ENCODE results near the gene KLHL36.

Gene KLHL36

DNA sequence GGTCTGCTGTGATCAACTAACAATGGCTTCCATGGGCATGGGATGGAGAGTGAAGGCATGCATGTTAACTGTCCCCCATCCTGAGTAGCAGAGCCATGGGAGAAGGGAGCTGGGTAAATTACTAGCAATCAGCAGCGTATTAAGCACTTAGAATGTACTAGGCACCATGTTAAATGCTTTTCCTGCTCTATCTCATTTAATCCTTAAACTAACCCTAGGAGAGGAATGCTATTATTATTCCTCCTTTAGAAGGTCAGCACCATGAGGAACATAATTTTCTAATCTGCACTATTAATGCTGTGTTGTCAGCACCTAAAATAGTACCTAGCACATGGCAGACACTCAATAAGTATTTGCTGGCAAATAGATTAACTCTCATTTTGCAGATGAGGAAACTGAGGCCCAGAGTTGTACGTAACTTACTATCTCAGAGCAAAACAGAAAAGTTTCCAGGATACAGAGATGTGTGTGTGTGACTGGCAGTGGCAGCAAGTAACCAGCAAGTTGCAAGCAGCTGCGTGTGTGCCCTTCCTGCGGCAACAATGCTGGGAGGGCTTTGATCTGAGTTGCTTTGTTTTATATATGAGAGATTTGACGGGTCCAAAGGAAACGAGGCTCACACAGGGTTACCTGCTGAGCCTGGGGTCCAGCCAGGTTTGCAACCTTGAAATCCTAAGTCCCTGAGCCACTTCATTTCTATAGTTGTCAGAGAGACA lies 6.5 kb upstream of the KLHL36 start:
- no peak for DNase-seq (ENCODE audit: low read depth, low spot score)

DNA sequence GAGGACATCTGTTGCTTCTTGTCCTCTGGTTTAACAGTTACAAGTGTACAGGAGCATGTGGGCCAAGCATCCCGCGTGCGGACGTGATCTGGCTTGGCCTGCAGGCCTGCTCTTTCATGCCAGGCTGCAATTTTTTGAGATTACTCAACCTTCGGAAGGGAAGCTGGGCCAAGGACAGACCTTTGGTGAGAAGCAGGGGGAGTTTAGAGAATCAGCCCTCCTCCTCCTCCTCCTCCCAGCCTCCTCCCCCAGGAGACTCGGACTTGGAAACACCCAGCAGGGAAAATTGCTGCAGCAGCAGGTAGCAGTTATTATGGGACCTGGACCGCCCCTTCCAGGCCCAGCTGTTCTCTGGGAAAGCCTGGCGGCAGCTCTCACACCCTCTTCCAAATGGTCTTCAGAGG lies 5.1 kb upstream of the KLHL36 start:
- DNase-seq (ENCODE audit: low read depth, low spot score): peak; percentile 91

DNA sequence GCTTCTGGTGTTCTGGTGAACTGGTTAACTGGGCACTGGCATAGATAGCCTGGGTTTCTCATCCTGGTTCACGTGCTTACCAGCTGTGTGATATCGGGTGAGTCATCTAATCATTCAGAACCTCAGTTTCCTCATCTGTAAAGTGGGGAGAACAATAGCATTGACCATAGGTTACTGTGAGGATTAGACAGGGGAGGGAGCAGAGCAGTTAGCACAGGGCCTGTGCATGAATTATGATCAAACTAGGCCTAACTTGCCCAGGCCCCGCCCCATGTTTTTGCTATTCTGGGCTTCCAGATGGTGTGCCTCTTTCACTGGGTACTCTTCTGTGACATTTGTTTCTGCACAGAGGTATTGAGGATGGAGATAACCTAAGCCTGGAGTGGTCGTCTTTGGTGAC lies 4.6 kb upstream of the KLHL36 start:
- no peak for DNase-seq (ENCODE audit: low read depth, low spot score)

DNA sequence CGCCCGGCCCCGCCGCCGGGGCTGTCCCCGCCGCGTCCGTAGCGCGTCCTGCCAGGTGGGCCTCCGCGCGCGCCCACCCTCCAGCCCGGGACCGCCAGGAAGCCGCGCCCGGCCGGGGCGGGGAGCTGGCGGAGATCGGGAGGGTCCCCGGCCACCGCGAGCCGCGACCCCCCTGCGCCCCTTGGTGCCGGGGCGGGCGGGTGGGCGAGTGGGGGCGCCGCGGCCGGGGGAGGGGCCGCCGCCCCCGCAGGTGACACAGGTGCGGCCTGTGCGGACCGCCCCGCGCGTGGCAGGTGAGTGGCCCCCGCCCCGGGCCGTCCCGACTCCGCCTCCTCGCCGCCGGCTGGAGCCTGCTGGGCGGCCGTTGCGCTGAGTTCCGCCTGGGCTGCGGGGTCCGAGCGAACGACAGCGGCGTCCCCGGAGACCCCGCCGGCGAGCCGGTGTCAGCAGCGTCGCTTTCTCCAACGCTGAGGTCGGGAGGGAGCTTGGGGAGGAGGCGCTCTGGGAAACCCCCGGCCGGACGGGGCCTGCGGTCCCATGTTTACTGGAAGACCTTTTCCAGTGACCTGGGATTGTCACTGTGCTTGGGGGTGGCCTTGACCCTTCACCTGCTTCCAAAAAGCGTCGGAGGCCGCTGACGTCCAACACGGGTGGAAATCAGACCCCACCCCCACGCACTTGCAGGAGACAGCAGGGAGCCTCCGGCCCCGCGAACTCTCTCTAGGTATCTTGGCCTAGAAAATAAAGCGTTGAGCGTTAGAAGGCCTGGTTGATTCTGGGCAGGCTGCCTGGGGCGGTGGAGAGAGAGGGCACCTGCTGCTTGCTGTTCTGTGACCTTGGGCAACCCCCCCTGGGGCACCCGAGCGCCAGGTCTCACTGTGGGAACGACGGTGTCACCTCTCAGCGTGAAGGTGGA lies 542 bp downstream of the KLHL36 start:
- DNase-seq (ENCODE audit: low read depth, low spot score): peak; percentile 35

DNA sequence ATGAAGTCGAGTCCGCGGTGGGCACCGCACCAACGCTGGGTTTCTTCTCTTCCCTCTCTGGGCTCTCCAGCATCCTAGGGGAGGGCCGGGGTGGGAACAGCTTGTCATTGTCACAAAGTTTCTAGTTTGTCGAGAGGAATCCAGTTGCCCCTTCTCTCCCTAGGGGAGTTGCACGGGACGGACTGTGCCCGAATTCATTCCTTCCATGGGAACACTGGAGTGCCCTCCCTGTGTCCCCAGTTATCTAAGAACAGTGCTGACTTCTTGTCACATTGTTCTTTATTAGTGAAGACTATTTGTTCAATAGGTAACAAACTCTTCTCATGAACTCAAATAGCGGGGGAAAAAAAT lies 1.2 kb downstream of the KLHL36 start:
- DNase-seq (ENCODE audit: low read depth, low spot score): no peak

DNA sequence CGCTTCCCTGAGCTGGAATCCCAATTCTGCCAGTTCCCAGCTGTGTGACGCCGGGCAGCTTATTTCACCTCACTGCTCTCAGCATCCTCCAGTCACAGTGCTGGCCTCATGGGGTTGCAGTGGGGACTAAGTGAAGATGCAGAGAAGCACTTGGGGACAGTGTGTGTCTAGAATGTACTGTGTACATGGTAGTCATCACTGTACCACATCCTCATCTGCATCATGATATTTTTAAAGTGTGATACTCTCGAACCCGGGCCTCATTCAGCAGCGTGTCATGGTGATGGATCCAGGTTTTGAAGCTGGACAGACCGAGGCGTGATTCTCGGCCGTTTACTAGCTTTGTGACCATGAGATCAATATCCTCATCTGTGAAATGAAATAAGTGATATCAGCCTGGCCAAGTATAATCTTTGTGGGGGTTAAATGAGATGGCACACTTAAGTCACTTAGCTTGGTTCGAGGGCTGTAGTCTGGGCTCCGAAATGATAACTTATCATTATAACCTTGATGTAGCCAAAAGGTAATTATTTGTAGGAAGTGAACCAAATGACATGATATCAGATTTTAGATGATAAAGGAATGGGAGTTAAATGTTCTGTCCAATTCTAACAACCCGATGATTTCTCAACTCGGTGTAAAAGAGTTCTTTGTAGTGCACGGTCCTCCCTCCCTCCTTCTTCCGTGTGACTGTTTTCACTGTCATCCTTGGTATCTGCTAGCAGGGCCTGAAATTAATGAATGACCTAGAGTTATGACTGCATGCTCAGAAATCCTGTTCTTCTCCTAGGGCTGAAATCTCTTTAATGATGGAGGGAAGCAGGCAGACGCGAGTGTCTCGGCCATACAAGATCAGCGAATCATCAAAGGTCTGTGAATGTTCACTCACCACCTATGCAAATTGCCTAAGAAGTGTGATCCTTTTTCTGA lies 2.0 kb downstream of the KLHL36 start:
- peak; percentile 51 for DNase-seq (ENCODE audit: low read depth, low spot score)

DNA sequence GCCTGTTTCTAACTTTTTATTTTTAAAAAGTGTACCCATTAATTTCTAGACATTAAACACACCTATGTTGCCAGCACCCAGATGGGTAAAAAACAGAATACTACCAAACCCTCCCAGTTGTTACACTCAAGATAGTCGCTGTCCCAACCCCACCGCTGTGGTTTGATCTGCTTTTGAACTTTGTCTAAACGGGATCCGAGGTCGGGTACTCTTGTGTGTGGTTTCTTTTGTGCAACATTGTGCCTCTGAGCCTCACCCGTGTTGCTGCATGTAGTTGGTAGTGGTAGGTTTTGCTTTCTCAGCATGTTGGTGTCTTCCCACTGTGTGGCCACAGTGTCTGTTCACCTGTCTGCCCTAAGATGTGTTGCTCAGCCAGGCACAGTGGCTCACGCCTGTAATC lies 4.3 kb downstream of the KLHL36 start:
- no peak for DNase-seq (ENCODE audit: low read depth, low spot score)

DNA sequence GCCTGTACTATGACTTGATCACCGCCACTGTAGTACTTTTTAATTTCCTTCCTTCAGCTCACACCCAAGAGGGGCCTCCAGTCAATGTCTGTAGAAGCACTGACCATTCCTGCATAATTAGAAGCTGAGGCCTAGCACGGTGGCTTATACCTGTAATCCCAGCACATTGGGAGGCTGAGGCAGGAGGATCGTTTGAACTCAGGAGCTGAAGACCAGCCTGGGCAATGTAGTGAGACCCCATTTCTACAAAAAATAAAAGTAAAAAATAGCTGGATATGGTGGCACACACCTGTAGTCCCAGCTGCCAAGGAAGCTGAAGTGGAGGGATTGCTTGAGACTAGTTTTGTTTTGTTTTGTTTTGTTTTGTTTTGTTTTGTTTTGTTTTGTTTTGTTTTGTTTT lies 5.9 kb downstream of the KLHL36 start:
- no peak for DNase-seq (ENCODE audit: low read depth, low spot score)

DNA sequence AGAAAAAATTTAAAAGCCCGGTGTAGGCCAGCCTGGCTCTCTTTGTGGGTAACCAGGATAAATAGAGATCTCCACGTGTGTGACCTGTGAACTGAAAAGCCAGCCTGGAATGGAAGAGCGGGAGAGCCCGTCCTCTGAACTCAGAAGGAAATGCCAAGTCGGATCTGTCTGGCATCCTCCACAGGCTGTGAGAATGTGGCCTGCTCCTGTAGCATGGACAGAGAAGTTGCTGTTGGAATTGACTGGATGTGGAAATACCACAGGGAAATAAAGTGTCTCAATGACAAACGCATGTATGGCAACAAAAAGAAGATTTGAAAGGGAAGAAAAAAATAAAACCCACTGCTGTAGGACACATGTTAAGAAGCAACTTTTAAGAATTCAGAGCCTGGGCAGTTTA lies 6.7 kb downstream of the KLHL36 start:
- DNase-seq (ENCODE audit: low read depth, low spot score): no peak

DNA sequence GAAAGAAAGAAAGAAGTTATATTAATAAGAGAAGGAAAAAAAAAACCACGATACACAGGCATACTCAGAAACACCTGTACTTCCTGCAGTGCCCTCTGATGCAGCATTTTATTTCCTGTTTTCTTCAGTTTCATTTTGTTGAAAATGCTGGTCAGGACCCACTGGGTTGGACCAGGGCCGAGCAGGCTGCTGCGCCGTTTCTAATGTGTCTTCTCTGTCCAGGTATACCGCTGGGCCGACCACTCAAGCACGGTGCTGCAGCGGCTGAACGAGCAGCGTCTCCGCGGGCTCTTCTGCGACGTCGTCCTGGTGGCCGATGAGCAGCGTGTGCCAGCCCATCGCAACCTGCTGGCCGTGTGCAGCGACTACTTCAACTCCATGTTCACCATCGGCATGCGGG lies 8.3 kb downstream of the KLHL36 start:
- no peak for DNase-seq (ENCODE audit: low read depth, low spot score)

DNA sequence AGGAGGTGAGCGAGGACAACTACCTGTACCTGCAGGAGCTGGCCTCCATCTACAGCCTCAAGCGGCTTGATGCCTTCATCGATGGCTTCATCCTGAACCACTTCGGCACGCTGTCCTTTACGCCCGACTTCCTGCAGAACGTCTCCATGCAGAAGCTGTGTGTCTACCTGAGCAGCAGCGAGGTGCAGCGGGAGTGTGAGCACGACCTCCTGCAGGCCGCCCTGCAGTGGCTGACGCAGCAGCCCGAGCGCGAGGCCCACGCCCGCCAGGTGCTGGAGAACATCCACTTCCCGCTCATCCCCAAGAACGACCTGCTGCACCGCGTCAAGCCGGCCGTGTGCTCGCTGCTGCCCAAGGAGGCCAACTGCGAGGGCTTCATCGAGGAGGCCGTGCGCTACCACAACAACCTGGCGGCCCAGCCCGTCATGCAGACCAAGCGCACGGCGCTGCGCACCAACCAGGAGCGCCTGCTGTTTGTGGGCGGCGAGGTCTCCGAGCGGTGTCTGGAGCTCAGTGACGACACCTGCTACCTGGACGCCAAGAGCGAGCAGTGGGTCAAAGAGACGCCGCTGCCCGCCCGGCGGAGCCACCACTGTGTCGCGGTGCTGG lies 9.0 kb downstream of the KLHL36 start:
- no peak for DNase-seq (ENCODE audit: low read depth, low spot score)

DNA sequence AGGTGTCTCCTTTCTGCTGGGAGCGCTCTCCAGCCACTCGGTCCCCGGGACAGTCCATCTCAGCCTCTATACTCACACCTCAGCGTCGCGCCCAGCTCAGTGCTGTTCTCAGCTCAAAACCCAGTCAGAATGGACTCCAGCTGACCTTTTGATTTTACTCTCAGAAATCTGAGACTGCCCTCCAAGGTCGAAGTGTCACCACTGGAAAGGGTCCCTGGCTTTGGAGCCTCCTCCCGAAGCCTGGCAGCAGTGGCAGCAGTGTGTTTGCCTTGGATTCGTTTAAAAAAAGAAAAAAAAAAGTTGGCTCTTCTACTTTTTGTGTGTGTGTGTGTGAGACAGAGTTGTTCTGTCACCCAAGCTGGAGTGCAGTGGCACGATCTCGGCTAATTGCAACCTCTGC lies 10.4 kb downstream of the KLHL36 start:
- no peak for DNase-seq (ENCODE audit: low read depth, low spot score)

DNA sequence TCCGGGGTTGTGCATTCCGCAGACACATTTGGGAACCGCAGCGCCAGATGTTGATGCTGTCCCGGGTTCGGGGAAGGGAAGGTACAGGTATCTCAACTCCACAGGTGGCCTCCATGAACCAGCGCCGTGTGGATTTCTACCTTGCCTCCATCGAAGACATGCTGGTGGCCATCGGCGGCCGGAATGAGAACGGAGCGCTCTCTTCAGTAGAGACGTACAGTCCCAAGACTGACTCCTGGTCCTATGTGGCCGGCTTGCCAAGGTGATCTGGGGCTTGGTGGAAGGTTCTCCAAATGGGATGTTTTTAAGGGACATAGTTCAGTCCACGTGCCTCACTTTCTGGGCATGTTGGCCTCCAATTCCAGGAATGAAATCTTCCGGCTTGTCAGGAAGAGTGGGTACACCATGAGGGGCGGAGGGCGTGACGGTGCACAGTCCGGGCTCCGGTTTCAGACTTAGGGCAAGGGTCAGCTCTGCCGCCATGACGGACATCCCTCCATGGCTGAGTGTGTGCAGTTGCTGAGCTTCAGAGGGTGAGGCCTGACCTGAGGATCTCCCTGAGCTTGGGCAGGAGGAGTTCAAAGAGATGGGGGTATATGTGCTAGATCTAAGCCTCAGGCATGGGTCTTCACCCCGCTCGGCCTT lies 11.5 kb downstream of the KLHL36 start:
- no peak for DNase-seq (ENCODE audit: low read depth, low spot score)

DNA sequence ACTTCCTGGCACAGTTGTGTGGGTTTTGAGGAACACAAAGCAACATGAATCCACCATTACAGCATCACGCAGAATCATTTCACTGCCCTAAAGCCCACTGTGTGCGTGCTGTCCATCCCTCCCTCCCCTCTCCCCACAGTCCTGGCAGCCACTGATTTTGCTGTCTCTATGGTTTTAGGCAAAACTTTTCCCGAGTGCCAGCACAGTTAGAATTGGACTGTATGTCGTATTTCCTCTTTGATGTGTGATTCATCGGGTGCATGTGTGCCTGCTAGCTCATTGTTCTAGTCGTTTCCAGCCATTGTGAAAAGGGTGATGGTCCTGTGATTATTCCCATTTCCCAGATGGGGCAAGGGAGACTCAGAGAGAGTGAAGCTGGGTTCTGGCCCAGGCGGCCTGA lies 12.7 kb downstream of the KLHL36 start:
- peak; percentile 30 for DNase-seq (ENCODE audit: low read depth, low spot score)

DNA sequence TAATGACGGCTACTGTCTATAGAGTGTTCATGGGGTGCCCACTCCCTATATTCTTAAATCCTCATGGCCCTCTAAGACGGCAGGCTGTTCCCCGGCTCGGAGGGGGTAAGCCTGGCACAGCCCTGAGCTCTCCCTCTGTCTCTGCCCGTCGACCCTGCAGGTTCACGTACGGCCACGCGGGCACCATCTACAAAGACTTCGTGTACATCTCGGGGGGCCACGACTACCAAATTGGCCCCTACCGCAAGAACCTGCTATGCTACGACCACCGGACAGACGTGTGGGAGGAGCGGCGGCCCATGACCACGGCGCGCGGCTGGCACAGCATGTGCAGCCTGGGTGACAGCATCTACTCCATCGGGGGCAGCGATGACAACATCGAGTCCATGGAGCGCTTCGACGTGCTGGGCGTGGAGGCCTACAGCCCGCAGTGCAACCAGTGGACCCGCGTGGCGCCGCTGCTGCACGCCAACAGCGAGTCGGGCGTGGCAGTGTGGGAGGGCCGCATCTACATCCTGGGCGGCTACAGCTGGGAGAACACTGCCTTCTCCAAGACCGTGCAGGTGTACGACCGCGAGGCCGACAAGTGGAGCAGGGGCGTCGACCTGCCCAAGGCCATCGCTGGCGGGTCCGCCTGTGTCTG lies 13.2 kb downstream of the KLHL36 start:
- DNase-seq (ENCODE audit: low read depth, low spot score): no peak

DNA sequence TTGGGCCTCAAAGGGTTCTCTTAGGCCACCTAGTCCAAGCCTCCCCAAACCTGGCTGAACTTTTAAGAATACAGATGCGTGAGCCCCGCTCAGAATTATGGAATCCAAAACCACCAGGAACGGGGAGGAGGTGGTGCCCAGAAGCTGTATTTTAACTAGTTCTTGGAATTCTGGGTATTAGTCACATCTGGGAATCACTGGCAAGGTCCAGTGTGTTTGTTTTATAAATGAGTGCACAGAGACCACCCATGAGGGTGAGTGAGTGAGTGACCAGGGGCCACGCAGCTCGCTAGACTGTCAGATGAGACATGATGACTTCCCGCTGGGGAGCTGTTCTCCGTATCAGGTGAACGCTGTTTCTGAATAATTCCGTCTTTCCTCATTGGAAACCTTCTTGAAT lies 14.2 kb downstream of the KLHL36 start:
- DNase-seq (ENCODE audit: low read depth, low spot score): no peak

DNA sequence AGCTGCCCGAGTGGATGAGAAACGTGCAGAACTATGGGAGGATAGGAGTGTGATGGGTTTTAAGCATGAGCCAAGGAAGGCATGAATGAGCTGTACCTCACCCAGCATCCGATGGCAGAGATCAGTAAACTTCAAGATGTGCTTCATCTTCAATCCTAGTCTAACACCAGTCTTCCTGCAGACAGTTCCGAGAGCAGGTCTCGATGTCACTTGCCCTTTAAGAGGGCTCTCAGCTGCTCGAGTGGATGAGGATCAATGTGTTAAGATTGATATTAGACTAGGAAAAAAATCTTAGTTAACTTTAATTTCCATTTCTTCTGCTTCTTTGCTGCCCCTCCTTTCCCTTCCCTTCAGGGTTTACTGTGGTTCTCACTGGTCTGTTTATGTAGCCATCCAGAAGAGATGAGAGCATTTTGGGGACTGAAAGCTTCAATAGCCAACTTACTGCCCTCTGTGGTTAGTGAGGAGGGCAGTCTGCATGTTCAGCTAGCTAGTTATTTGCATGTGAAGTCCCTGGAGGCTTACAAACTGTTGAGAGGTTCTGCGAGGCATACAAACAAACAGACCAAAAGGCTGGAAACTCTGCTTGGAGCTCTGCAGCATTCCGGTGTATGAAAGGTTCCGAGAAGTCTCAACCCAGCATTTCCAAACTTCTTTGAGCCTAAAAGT lies 15.3 kb downstream of the KLHL36 start:
- DNase-seq (ENCODE audit: low read depth, low spot score): no peak

DNA sequence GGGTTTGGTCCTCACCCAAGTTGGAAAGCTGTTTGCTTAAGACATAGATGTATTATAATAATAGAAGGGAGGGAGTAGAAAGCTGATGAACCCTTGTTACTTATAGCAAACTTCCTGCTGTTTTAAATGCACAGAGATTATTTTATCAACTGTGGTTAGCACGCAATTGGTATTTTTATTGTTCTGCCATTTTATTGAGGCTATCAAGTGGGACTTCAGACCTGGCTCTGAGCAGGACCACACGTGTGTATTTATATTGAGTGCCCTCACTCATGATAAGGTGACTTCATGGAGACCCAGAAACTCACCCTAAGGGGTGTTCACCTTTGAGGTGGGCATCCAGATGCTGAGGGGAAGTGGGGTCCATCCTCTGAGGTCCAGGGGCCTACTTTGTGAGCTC lies 17.0 kb downstream of the KLHL36 start:
- no peak for DNase-seq (ENCODE audit: low read depth, low spot score)

DNA sequence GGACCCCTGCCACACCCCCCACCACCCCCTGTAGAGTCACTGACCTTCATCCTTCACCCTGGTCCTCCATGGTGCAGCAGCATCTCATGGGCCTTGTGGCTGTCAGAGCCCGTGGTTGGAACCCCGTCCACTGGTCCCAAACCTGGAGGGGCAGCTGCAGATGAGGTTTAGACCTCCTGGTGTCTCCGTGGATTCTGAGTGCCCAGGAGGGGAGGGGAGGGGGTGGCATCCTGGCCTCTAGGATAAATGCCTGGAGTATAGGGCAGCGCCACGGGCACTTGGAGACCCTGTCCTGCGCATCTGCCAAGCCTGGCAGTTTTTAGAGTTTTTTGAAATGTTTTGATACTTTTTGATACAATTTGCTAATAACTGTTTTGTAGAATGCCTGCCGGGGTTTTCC lies 17.5 kb downstream of the KLHL36 start:
- DNase-seq (ENCODE audit: low read depth, low spot score): no peak
